Subcutaneous adipose tissue (tissue), 4 donors: ENCODE results near the gene SPATS2L. TPM values are rescaled to one million over a fixed set of nuclear protein-coding genes. Genes with fewer than 3 reads are reported as not detected.

Source experiments
- CTCF ChIP-seq: fragments of 450-650 bp; IDR thresholded peaks from one replicate; pipeline ENCODE4 v1.5.1; 2016; ENCODE audit warnings: low read depth, mild to moderate bottlenecking, control low read depth, antibody characterized with exemption, moderate library complexity
- total RNA-seq, 4 donors: library from RNA; depleted of rRNA; stranded (reverse); fragments of >200 nt; gene quantifications; one replicate each; pipeline ENCODE4 v1.1.0, GENCODE V29; 2016

Gene SPATS2L
- total RNA-seq, 4 donors from 2014 or later: 71.4 to 88.9 (median 79.6) TPM

- TF ChIP-seq CTCF: no peak
These were observed 150.1 kb downstream of the SPATS2L start for GRCh38 chr2:200456567-200456966.

- no peak for TF ChIP-seq CTCF
These were observed 152.6 kb downstream of the SPATS2L start for GRCh38 chr2:200459101-200459500.

- no peak for TF ChIP-seq CTCF
These were observed 155.6 kb downstream of the SPATS2L start for GRCh38 chr2:200461846-200462710.

GRCh38 chr2:200463452-200463851 is 157.0 kb downstream of the SPATS2L start:
- no peak for TF ChIP-seq CTCF

- TF ChIP-seq CTCF: no peak
These were observed 160.2 kb downstream of the SPATS2L start for GRCh38 chr2:200466425-200467418.

- no peak for TF ChIP-seq CTCF
These were observed 161.6 kb downstream of the SPATS2L start for GRCh38 chr2:200467806-200468681.
